ENCODE results near the gene BDP1.
"Not testable (repeated sequence)": the region's sequence is repeated elsewhere in the genome, so short reads cannot be mapped to it uniquely, and the experiment has no call there.

BDP1 gene

GRCh38 chr5:71455427-71456361 is at the start of gene BDP1:
TSS of gene BDP1 (plus strand) at chr5:71455651. CDS start at chr5:71455878, 227 bp downstream.
- TF ChIP-seq CTCF (conservative IDR thresholded peaks at IDR 0.05; ENCODE audit: low read depth, low read length) = peak; percentile 53
- peak; percentile 95 for DNase-seq (ENCODE audit: low read depth)
- peak within 1 kb of the TSS; percentile 76 for H3K4me3 ChIP-seq (ENCODE audit: low read depth, low read length)

GRCh38 chr5:71410088-71410487 is 45.4 kb upstream of the BDP1 start:
- DNase-seq (ENCODE audit: low read depth); H3K4me3 ChIP-seq (ENCODE audit: low read depth, low read length): not testable (repeated sequence)

GRCh38 chr5:71415626-71416025 is 39.8 kb upstream of the BDP1 start:
- not testable (repeated sequence) for DNase-seq (ENCODE audit: low read depth); H3K4me3 ChIP-seq (ENCODE audit: low read depth, low read length)

GRCh38 chr5:71418026-71418425 is 37.4 kb upstream of the BDP1 start:
- not testable (repeated sequence) for H3K4me3 ChIP-seq (ENCODE audit: low read depth, low read length); DNase-seq (ENCODE audit: low read depth)

GRCh38 chr5:71421278-71421677 is 34.2 kb upstream of the BDP1 start:
- not testable (repeated sequence) for DNase-seq (ENCODE audit: low read depth); H3K4me3 ChIP-seq (ENCODE audit: low read depth, low read length)

GRCh38 chr5:71423896-71424295 is 31.6 kb upstream of the BDP1 start:
- not testable (repeated sequence) for H3K4me3 ChIP-seq (ENCODE audit: low read depth, low read length); DNase-seq (ENCODE audit: low read depth)

- H3K4me3 ChIP-seq (ENCODE audit: low read depth, low read length); DNase-seq (ENCODE audit: low read depth): not testable (repeated sequence)
These were observed 28.6 kb upstream of the BDP1 start for GRCh38 chr5:71426686-71427474.

GRCh38 chr5:71432410-71432809 is 23.0 kb upstream of the BDP1 start:
- not testable (repeated sequence) for DNase-seq (ENCODE audit: low read depth); H3K4me3 ChIP-seq (ENCODE audit: low read depth, low read length)

- DNase-seq (ENCODE audit: low read depth); H3K4me3 ChIP-seq (ENCODE audit: low read depth, low read length): not testable (repeated sequence)
These were observed 20.6 kb upstream of the BDP1 start for GRCh38 chr5:71434825-71435224.

- H3K4me3 ChIP-seq (ENCODE audit: low read depth, low read length); DNase-seq (ENCODE audit: low read depth): not testable (repeated sequence)
These were observed 13.9 kb upstream of the BDP1 start for GRCh38 chr5:71441564-71441963.

GRCh38 chr5:71443891-71444290 is 11.6 kb upstream of the BDP1 start:
- not testable (repeated sequence) for H3K4me3 ChIP-seq (ENCODE audit: low read depth, low read length); DNase-seq (ENCODE audit: low read depth)

GRCh38 chr5:71445015-71445414 is 10.4 kb upstream of the BDP1 start:
- not testable (repeated sequence) for DNase-seq (ENCODE audit: low read depth); H3K4me3 ChIP-seq (ENCODE audit: low read depth, low read length)

- not testable (repeated sequence) for H3K4me3 ChIP-seq (ENCODE audit: low read depth, low read length)
These were observed 9.8 kb upstream of the BDP1 start for GRCh38 chr5:71445523-71446152.

GRCh38 chr5:71446540-71447216 is 8.8 kb upstream of the BDP1 start:
- H3K4me3 ChIP-seq (ENCODE audit: low read depth, low read length) = not testable (repeated sequence)

More at GRCh38 chr5:71445523-71446152, 9.8 kb upstream of the BDP1 start:
- not testable (repeated sequence) for DNase-seq (ENCODE audit: low read depth)

More at GRCh38 chr5:71446540-71447216, 8.8 kb upstream of the BDP1 start:
- DNase-seq (ENCODE audit: low read depth) = not testable (repeated sequence)

Data from choroid plexus epithelial cell (primary cell).